ENCODE results near the gene CEND1. TPM values are rescaled to one million over a fixed set of nuclear protein-coding genes. Genes with fewer than 3 reads are reported as not detected.

CEND1 gene
- total and polyA plus RNA-seq, 2 donors (not counting 3 experiments of a cell fraction or from before 2014, with no cell fraction given), result 0.15 to 0.40 TPM

DNA sequence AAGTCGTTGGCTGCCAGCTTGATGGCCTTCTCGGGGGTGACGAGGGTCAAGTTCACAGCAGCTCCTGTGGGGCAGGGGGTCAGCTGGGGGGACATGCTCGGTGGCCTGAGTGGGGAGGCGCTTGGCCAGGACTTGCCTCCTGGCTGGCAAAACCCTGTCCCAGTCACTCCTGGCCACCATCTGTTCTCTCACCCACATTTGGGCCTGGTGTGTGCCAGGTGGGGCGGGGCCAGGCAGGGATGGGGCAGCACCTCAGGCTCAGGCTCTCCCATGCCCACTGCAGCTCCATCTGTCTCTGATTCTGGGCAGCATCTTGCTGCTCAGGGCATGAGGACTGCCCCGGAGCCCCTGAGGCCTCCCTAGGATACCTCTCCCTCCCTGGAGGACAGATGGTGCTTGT is 3.7 kb upstream of the CEND1 start:
- intact Hi-C loops (cut with micrococcal nuclease), result no loop called here

DNA sequence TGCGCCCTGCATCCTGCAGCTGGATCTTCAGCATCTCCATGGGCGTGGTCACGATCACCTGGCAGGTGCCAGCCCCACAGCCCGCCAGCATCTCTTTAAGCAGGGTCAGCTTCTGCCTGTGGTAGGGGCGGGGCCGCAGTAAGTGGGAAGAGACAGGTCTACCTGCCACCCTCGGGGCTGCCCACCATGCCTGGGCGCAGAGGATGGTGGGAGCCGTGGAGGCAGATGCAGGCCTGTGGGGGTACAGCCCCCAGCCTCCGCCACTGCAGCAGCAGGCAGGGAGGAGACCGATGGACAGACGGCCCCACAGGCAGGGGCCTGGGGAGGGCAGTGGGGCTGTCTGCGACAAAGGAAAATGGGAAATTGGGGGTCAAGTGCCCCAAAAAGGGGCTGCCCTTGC is 3.0 kb upstream of the CEND1 start:
- H3K36me3 ChIP-seq (ENCODE audit: control insufficient read depth in 2 of 2, extremely low read depth in 1 of 2, insufficient read depth in 2 of 2, low read length in 2 of 2), result no peaks in the 10 kb centered on the region
- H2AFZ ChIP-seq (ENCODE audit: low read depth, low read length), result no peak overlapping the region
- ChIA-PET POLR2A (no interaction called here), CTCF (no interaction called here)
- FAIRE-seq, result no peak
- dilution Hi-C loops (cut with MboI; ENCODE audit: extremely low pct_ligation_motif_present, low sequenced_read_pairs), result no loop called here
- no peaks in the 10 kb centered on the region for H3K27me3 ChIP-seq (ENCODE audit: control insufficient read depth in 2 of 2, insufficient read depth in 2 of 2, low read length in 2 of 2)
- peaks cover 14% of the 10 kb centered on the region for H3K4me1 ChIP-seq (ENCODE audit: control insufficient read depth, extremely low read depth, insufficient read depth, low read length)
- peaks cover 11% of the 10 kb centered on the region for H3K79me2 ChIP-seq (ENCODE audit: control insufficient read depth, insufficient read depth, low read length)
- H3K9me3 ChIP-seq (replicated peaks; ENCODE audit: control insufficient read depth, insufficient read depth, low read length), result no peaks in the 10 kb centered on the region
- intact Hi-C loops (cut with micrococcal nuclease), result no loop called here
- no peak overlapping the region for H3K27ac ChIP-seq (ENCODE audit: insufficient read depth, low read depth, low read length)
- no peak overlapping the region for H3K9ac ChIP-seq (replicated peaks; ENCODE audit: extremely low read depth, insufficient read depth, low read length)
- H3K9me1 ChIP-seq (replicated peaks; ENCODE audit: control insufficient read depth, extremely low read depth, insufficient read depth, low read length), result no peaks in the 10 kb centered on the region
- no TSS peak for BruUV-seq (replicated peaks)
- H3K4me3 ChIP-seq (replicated peaks in 1 of 3; ENCODE audit: insufficient read depth in 1 of 3, low read depth in 1 of 3, low read length in 3 of 3), result no peak overlapping the region
- H3K4me2 ChIP-seq (ENCODE audit: insufficient read depth, low read length), result no peak overlapping the region
- DNase-seq (ENCODE audit: low read depth, low spot score), result no peak
- TF ChIP-seq JUN (IDR thresholded peaks at IDR 0.05; ENCODE audit: borderline replicate concordance, insufficient read depth, insufficient read length, low read depth) (no peak), GATA2 (IDR thresholded peaks at IDR 0.05; ENCODE audit: insufficient read depth, insufficient read length, low read depth, low read length) (no peak), EZH2 (IDR thresholded peaks at IDR 0.05; ENCODE audit: borderline replicate concordance, low read depth, low read length, severe bottlenecking) (no peak), MYC (IDR thresholded peaks at IDR 0.05; ENCODE audit: low read depth, low read length) (no peak), FOS (IDR thresholded peaks at IDR 0.05; ENCODE audit: borderline replicate concordance, insufficient read depth, low read length) (no peak)
- TF ChIP-seq, protein P1, sequence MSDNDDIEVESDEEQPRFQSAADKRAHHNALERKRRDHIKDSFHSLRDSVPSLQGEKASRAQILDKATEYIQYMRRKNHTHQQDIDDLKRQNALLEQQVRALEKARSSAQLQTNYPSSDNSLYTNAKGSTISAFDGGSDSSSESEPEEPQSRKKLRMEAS (IDR thresholded peaks at IDR 0.05; ENCODE audit: insufficient read depth, insufficient read length), result no peak
- no peaks in the 10 kb centered on the region for H4K20me1 ChIP-seq (replicated peaks; ENCODE audit: control insufficient read depth, extremely low read depth, insufficient read depth, low read length)

More for the DNA sequence above, 3.7 kb upstream of the CEND1 start:
- H3K79me2 ChIP-seq (ENCODE audit: control insufficient read depth, insufficient read depth, low read length), result peaks cover 11% of the 10 kb centered on the region
- H3K9ac ChIP-seq (replicated peaks; ENCODE audit: extremely low read depth, insufficient read depth, low read length), result no peak overlapping the region
- no peak overlapping the region for H3K4me2 ChIP-seq (ENCODE audit: insufficient read depth, low read length)
- no peaks in the 10 kb centered on the region for H3K9me3 ChIP-seq (replicated peaks; ENCODE audit: control insufficient read depth, insufficient read depth, low read length)
- no peak overlapping the region for H3K4me3 ChIP-seq (replicated peaks in 1 of 3; ENCODE audit: insufficient read depth in 1 of 3, low read depth in 1 of 3, low read length in 3 of 3)
- H3K27ac ChIP-seq (ENCODE audit: insufficient read depth, low read depth, low read length), result no peak overlapping the region
- peaks cover 14% of the 10 kb centered on the region for H3K4me1 ChIP-seq (ENCODE audit: control insufficient read depth, extremely low read depth, insufficient read depth, low read length)
- FAIRE-seq (no peak), DNase-seq (ENCODE audit: low read depth, low spot score) (no peak)
- no peaks in the 10 kb centered on the region for H3K27me3 ChIP-seq (ENCODE audit: control insufficient read depth in 2 of 2, insufficient read depth in 2 of 2, low read length in 2 of 2)
- dilution Hi-C loops (cut with MboI; ENCODE audit: extremely low pct_ligation_motif_present, low sequenced_read_pairs), result no loop called here
- H3K36me3 ChIP-seq (ENCODE audit: control insufficient read depth in 2 of 2, extremely low read depth in 1 of 2, insufficient read depth in 2 of 2, low read length in 2 of 2), result no peaks in the 10 kb centered on the region
- CTCF ChIA-PET, result no interaction called here
- H4K20me1 ChIP-seq (replicated peaks; ENCODE audit: control insufficient read depth, extremely low read depth, insufficient read depth, low read length), result no peaks in the 10 kb centered on the region
- BruUV-seq (replicated peaks), result no TSS peak
- no peaks in the 10 kb centered on the region for H3K9me1 ChIP-seq (replicated peaks; ENCODE audit: control insufficient read depth, extremely low read depth, insufficient read depth, low read length)
- H2AFZ ChIP-seq (ENCODE audit: low read depth, low read length), result no peak overlapping the region
- TF ChIP-seq EZH2 (IDR thresholded peaks at IDR 0.05; ENCODE audit: borderline replicate concordance, low read depth, low read length, severe bottlenecking) (no peak), GATA2 (IDR thresholded peaks at IDR 0.05; ENCODE audit: insufficient read depth, insufficient read length, low read depth, low read length) (no peak)
- POLR2A ChIA-PET, result no interaction called here
